T-helper 1 cell (primary cell): ENCODE data around the gene CD84.
"Not testable (repeated sequence)": the region's sequence is repeated elsewhere in the genome, so short reads cannot be mapped to it uniquely, and the experiment has no call there.

Source experiments
- DNase-seq, 5 donors: peaks; one replicate each; pipeline ENCODE4 v3.0.0-alpha.2; 2012 to 2020
- total RNA-seq, 4 donors: gene quantifications; one replicate each; lab custom pipeline; 2026; lab: John Stamatoyannopoulos, UW

The CD84 gene, protein sequence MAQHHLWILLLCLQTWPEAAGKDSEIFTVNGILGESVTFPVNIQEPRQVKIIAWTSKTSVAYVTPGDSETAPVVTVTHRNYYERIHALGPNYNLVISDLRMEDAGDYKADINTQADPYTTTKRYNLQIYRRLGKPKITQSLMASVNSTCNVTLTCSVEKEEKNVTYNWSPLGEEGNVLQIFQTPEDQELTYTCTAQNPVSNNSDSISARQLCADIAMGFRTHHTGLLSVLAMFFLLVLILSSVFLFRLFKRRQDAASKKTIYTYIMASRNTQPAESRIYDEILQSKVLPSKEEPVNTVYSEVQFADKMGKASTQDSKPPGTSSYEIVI
- total RNA-seq, result 55.2 to 135 (median 110) reads per million in 4 donors

DNA sequence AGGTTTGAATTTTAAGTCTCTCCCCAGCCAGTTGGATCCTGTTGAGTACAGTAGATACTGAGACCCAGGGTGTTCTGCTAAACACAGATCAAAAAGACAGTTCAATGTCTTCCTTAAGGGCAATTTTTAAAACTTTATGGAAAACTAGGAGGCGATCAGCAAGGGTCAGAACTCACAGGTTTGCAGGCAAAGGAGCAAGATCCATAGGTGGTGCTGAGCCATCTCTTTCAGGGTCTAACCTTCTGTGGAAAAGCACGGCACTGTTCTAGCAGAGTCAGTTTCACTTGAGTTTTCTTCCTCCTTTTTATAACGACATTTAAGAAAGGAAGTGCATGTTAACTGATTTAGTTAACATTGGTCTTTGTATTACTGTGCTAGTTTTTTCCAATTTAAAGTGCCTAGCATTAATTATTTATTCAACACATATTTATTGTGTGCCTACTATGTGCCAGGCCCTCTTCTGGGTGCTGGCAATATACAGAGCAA is at the start of gene CD84:
Gene CD84, minus strand, starts transcription at position 281 of the 486 bp plus-strand sequence. Its CDS starts 59 bp downstream, at position 222.
- peak in 1 of 5 donors; percentile 48 for DNase-seq

DNA sequence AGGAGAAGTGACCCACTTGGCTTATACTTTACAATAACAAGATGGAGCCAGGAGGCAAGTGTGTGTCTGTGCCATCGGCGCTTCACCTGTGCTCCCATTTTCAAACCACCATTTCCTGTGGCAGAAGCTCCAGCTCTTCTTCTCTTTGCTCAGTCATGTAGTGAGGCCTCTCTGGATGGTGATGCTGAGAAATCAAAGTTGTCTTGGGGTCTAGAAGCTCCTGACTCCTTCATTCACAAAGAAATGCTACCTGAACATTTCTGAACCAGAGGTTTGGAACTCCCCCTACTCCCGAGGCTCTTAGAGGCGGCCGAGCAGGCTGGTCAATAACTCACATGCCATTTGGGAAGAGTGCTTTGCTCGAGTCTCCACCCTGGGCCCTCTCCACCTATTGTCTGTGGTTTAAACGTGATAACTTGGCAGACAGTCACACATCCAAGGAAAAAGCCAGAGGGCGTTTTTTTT is 49.5 kb upstream of the CD84 start:
- peak in 3 of 5 donors; percentile 14 to 64 (median 30) for DNase-seq

DNA sequence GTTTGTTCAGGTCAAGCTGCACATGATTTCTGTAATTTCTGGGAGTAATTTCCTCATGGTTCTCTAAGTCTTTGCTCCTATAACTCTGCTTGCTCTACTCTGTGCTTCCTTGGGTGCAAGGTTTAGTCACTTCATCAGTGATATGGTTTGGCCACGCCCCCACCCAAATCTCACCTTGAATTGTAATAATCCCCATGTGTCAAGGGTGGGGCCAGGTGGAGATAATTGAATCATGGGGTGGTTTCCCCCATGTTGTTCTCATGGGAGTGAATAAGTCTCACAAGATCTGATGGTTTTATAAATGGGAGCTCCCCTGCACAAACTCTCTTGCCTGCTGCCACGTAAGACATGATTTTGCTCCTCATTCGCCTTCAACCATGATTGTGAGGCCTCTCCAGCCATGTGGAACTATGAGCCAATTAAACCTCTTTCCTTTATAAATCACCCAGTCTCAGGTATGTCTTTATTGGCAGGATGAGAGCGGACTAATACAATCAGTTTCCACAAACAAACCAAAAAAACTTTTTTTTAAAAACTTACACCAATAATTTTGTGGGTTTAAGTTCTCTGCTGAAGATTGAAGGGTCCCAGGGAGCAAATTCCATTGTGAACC is 48.5 kb upstream of the CD84 start:
- not testable (repeated sequence) for DNase-seq

DNA sequence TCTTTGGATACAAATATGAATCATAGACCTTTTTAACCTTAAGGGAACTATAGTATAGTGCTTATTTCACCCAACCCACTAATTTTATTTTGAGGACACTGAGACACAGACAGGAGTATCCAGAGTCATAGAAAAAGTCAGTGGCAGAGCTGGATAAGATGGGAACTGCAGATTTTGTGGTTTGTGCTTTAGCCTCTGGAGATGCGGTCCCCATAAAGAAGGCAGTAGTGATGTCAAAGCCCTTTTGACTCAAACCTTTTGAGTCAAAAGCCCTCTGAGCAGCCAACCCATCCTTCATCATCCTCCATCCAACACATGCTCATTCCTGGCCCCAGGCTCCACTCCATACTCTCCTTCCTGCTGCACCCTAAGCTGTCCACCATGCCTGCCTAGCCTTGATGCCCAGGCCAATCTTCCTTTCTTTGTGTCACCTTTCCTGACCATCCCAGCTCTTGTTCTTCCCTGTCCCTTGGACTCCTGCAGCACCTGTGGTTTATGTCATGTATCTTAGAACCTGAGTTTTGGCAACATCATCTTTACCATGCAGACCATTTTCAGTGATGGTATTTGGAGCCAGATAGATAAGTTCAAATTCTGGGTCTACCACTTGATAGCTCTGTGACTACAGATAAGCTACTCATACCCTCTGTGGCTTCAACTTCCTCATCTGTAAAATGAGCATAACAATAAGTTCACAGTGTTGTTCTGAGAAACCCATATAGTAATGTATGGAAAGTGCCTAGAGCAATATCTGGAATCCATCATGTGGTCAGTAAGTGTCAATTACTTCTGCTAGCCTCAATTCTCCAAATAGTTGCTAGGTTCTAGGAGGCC is 47.4 kb upstream of the CD84 start:
- peak in 1 of 5 donors; percentile 85 for DNase-seq

DNA sequence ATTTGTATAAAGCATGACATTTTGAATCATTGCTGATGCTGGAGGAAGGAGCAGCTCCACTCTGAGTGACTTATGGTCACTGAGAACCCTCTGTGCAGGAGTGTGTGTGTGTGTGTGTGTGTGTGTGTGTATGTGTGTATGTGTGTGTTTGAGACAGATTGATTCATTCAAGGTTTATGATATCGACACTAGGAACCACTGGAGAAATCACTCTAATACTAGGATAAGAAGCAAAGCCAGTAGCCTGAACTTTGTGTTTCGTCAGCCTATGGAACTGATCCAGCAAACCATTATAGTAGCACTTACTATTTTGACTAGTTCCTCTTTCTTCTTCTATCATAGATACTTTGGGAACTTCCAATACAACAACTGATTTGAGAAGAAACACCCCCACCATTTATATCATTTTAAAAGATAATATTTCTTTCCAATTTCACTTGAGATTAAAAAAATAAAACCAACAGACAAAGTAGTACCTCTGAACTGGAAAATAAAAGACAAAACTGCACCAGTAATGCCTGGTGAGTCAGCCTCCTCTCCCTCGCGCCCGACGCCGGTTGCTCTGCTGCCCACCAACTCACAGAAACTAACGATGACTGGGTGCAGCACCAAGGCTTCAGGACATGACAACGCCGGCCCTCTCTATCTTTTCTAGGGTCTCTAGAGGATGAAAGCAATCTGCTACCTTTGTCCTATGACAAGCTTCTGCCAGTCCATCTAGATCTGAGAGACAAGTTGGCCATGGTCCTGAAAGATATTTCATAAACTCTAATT is 46.6 kb upstream of the CD84 start:
- peak in 2 of 5 donors; percentile 24 to 70 for DNase-seq

DNA sequence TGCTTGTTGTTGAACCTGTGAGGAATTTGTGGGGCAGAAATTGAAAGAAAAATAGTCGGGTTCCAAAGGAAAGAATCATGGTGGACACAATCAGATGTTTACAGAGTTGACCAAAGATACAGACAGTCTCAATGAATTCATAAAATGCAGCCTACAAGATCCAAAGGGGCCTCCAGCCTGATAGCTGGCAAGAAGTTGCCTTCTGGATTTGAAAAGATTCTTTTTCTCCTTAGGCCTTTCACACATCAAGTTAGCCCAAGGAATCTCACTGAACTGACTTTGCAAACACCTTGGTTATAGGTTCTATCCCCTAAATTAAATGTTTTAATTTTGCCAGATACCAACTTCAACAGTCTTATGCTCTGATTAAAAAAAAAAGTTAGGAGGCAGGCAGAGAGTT is 46.0 kb upstream of the CD84 start:
- DNase-seq, result no peak

DNA sequence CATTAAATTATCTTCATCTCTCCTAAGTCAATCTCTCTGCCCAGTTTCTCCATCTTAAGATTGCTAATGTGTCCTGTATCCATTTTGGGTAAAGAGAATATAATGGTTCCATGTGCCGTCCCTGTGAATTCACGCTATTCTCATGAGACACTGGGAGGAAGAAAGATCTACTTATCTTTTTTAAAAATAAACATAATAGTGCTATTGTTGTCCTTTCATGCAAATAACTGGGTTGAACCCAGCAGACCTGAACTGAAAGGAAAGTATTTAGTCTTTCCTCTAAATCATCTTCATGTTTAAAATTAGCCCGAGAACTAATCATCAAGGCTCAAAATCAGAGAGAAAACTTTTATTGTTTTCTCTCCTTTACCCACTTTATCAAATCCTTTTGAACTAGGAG is 45.2 kb upstream of the CD84 start:
- no peak for DNase-seq

DNA sequence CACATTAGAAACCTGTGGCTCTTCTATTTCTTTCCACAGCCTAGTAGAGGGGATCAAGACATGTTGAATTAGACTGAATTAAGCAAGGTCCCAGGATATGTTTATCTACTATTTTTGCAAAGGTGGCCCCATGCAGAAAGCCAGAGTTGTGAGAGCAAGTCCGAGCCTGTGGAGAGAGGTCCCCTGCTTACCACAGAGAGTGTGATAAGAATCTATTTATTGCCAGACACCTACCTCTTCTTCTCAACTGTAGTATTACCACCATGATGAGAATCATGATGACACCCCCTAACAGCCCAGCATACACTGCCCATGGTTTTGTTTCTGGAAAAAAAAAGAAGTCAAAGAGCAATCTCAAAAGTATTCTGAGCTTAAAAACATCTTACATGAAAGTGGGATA is 44.6 kb upstream of the CD84 start:
- no peak for DNase-seq

DNA sequence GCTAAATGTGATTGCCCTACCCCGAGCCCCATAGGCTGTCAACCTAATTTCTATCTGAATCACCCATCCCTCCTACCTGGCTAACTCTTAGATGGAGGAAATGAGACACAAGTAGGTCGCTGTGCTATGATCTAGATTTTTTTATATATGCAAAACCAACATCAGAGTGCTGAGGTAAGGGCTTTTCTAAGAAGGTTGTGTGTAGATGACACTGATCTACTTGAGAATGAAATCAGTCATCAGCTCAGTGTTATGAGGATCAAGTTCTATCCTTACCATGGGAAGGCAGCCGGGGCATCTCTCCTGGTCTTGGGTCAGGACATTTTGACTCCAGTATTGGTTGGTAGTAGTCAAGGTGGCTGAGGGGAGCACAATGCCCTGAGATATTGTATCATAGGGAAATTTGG is 43.9 kb upstream of the CD84 start:
- peak in 1 of 5 donors; percentile 86 for DNase-seq

DNA sequence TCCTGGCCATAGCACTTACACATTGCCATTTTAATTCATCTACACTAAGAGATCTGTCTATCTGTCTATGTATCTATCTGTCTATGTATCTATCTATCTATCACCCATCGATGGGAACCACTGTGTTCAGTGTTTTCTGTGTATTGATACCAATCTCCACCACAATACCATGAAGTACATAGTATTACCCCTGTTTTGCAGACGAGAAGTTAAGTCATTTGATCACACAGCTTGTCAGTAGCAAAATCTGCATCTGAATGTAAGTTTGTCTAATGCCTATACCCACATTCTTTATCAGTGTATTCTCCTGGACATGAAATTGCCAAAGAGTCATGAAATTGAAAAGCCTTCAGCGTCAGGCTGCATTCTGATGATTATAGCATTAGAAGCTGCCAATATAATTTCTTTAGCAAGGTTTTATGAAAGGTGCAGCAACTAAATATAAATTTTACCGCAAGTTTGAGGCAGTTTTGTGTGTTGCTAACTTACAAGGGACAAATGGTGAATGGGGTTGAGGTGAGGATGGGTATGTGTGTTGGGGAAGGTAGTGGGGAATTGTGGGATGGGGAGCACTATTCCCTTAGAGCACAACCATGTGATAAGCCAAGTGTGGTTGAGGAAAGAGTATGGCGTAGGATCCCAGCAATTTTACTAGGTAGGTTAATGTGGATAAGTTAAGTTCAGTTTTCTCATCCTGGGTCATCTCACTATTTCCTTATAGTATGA is 43.4 kb upstream of the CD84 start:
- DNase-seq, result no peak

DNA sequence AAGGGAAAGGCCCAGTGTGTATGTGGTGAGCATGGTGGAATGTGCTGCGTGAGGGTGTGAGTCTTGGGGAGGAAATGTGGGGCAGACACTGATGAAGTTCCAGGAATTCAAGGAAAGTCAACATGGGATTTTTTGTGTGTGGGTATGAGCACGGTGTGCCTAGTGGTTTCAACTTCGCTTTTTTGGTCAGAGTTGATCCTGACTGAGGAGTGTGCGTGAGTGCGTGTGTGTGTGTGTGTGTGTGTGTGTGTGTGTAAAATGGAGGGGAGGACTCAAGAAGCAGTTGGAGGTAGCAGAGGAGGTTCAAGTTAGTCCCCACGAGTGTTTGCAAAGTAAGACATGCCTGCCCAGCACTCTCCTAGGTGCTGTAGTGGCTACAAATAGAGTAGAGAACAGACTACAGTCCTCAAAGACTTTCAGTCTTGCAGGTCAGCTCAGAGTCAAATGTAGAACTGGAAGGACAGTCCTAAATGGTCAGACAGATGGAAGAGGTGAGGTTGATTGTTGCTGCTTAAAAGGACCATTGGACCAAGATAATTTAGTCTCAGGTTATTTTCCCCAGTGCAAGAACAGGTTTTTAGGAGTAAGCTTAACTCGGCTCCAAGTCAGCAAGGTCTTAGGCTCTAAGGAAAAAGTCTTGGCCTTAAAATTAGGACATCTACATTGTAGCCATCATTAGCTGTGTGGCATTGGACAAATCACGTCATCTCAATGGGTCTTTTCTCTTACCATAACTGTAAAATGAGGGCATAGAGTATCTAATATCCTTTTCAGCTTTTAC is 42.5 kb upstream of the CD84 start:
- DNase-seq, result peak in 1 of 5 donors; percentile 55

DNA sequence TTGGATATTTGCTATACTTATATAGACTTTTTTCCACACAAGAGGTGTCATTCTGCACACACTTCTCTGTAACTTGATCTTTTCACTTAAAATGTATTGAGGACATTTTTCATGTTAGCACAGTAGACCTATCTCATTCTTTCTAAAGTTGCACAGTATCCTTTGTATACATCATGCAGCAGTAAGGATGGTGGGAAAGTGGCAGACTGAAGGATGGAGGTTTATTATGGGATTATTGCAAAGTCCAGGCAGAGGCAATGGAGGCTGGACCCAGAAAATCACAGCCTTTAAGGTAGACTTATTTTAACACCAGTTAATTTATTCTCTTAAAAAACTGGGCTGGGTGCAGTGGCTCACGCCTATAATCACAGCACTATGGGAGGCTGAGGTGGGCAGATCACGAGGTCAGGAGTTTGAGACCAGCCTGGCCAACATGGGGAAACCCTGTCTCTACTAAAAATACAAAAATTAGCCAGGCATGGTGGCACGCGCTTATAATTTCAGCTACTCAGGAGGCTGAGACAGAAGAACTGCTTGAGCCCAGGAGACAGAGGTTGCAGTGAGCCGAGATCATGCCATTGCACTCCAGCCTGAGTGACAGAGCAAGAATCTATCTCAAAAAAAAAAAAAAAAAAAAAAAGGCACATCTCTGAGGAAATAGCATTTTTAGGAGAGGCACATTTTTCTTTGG is 41.8 kb upstream of the CD84 start:
- DNase-seq, result no peak

DNA sequence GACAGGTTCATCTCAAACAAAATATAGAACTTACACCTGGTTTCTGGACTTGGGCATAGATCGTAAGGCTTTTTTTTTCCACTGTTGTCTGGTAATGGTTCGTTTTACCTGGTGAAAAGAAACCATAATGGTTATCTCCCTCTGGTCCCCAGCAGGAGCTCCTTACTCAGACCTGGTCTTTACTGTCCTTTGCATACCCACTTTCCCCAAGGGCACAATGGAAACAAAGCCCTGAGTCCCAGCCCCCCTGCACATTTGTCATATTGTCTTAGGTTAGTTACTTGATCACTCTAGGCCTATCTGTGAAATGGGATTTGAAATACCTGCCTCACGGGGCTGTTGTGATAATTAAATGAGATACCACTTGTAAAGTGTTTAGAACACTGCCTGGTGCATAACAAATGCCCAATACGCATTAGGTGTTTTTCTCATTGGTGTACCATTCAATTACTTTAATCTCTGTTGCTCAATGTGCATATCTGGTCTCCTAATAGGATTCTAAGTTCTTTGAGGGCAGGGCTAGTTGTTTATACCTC is 40.5 kb upstream of the CD84 start:
- DNase-seq, result no peak

DNA sequence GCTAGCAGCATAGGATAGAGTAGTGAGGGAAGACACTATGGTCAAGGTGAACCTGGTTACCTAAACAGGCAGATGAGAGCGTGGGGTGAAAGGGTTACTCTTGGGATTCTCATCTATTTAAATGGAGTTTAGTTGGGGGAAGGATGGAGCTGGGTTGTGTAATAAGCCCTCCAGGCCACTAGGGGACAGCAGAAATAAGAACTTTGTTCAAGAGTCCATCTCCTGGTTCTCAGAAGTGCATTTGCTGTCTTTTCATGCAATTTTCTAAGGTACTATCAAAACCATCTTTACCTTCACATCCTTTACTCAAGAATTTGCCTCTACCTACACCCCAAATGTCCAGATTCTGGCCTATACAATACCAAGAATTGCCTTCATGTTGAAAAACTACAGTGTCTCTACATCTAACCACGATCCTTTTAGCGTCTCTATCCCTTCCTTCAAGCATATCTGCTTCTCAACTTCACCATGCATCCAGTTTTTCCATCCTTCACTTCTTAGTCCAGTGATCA is 39.5 kb upstream of the CD84 start:
- DNase-seq, result peak in 1 of 5 donors; percentile 61

DNA sequence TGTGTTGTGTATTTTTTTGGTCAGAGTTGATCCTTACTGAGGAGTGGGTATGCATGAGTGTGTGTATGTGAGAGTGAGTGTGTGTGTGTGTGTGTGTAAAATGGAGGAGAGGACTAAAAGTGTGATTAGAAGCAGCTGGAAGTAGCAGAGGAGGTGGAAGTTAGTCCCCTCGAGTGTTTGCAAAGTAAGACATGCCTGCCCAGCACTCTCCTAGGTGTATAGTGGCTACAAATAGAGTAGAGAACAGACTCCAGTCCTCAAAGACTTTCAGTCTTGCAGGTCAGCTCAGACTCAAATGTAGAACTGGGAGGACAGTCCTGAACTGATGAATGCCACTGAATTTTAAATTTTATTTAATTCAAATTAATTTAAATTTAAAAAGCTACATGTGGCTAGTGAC is 39.0 kb upstream of the CD84 start:
- DNase-seq, result no peak

DNA sequence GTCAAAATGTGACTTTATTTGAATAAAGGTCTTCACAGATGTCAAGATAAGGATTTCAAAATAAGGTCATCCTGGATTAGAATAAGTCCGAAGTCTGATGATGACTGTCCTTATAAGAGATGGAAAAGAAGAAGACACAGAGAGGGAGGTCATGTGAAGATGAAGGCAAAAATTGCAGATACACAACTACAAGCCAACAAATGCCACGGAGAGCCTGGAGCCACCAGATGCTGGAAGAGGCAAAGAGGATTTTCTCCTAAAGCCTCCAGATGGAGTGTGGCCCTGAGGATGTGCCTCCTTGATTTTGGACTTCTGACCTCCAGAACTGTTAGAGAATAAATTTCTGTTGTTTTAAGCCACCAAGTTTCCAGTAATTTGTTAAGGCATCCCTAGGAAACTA is 36.4 kb upstream of the CD84 start:
- no peak for DNase-seq

DNA sequence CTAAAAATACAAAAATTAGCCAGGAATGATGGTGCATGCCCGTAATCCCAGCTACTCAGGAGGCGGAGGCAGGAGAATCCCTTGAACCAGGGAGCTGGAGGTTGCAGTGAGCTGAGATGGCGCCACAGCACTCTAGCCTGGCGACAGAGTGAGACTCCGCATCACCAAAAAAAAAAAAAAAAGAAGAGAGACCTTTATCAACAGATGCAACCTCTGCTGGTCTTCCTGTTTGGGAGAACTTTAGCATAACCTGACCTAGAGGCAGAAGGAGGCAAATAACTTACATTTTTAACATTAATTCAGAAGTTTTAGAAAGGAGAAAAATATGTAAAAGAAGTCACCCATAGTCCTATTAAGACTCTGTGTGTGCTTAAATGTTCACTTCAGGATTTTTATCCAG is 35.1 kb upstream of the CD84 start:
- DNase-seq, result no peak

DNA sequence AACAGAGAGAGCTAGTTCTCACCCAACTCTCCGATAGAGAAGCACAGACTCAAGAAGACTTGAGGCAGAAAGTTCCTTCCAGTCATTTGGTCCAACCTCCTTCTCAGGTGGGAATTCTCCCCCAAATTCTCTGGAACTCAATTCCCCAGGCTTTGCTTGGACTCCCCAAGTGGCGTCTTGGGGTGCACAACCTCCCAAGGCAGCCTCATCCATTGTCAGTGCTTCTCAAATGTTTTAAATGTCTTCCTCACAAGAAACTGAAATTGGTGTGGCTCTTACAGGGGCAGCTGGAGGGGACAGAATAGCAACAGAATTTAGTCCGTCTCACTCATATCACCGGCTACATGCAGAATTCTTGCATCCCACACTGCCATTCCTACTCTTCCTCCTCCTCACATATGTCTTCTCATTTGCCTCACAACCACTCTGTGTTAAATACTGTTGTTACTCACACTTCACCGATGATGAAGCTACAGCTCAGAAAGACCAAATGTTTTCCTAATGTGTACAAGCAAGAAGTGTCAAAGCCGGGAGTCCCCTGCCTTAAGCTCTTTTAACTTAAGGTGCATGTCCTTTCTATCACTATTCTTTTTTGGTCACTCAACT is 33.4 kb upstream of the CD84 start:
- no peak for DNase-seq

DNA sequence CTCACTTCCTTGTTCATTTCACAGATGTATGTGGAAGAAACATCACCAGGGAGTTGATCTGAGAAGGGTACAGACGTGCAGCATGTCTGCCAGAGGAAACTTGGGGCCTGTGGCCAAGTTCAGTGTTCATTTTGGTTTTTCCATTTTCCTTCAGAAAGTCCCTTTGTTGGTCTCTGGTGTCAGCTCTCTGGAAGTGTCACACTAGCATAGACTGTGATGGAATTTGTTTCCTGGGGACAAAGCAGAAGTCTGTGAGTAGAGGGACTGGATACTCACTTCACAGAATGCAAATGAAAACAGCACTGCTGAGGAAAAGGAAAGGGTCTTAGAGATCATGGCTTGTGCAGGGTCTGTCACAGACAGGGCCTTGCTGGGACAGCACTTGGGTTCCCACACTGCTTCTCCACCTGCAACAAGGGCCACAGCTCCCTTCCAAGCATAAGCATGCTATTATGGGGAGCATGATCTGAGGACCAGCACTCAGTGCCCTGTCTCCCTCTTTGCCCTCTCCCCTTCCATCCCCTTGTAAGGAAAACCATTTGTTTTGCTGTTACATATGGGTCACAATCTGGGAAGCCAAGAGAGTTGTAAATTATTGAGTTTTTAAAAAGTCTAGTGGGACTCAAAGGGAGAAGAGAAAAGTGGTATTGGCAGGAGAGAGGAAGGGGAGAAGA is 31.4 kb upstream of the CD84 start:
- DNase-seq, result no peak
